Measurements from ENCODE around the gene PFKL.

DNA sequence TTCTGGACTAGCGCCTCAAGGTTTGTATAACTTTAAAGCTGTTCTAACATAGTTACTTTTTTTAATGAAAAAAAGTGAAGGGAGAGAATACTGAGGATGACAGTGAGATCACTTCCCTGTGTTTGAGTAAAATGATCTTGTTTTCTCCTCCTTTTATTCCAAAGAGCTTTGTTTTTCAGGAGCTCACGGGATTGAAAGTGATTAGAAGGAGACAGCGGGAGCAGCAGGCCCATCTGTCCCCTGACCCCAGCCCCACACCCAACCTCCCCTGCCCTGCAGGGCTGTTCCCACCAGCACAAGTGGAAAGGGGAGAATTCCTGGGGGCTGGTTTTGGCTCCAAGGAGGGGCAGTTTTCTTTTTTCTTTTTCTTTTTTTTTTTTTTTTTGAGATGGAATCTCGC lies 36.1 kb upstream of the PFKL start:
- TF ChIP-seq, protein P1, sequence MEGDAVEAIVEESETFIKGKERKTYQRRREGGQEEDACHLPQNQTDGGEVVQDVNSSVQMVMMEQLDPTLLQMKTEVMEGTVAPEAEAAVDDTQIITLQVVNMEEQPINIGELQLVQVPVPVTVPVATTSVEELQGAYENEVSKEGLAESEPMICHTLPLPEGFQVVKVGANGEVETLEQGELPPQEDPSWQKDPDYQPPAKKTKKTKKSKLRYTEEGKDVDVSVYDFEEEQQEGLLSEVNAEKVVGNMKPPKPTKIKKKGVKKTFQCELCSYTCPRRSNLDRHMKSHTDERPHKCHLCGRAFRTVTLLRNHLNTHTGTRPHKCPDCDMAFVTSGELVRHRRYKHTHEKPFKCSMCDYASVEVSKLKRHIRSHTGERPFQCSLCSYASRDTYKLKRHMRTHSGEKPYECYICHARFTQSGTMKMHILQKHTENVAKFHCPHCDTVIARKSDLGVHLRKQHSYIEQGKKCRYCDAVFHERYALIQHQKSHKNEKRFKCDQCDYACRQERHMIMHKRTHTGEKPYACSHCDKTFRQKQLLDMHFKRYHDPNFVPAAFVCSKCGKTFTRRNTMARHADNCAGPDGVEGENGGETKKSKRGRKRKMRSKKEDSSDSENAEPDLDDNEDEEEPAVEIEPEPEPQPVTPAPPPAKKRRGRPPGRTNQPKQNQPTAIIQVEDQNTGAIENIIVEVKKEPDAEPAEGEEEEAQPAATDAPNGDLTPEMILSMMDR (IDR thresholded peaks at IDR 0.05 in 4 of 5, conservative IDR thresholded peaks at IDR 0.05 in 1 of 5) = no peak
- no peak for TF ChIP-seq POLR2A (IDR thresholded peaks at IDR 0.05)

Measured in gastrocnemius medialis (tissue), 4 donors.